ENCODE data around the gene MGST2.

GRCh38 chr4:139715746-139716391 is 50.2 kb downstream of the MGST2 start:
- TF ChIP-seq CTCF (IDR thresholded peaks at IDR 0.05; ENCODE audit: poor library complexity) (no peak), EZH2 (IDR thresholded peaks at IDR 0.05; ENCODE audit: borderline replicate concordance) (no peak)

Measured in hepatocyte (in vitro differentiated cells).